T-helper 1 cell treated with Interleukin-12 subunit alpha and Interleukin-12 subunit beta and Interleukin-4 antibody, amounts not matched to agents 30 μg/mL and 1 μg/mL, for 36 hours (primary cell): ENCODE data around the gene ALDH4A1.
A peak's percentile ranks its signal among the peaks of the same experiment; 100 is the strongest.

ENCODE experiments used
- H3K27ac Mint-ChIP-seq: one replicate; pipeline ENCODE4 v1.8.0; 2021; ENCODE audit warnings: mild to moderate bottlenecking, mixed read lengths
- H3K27me3 Mint-ChIP-seq: one replicate; pipeline ENCODE4 v1.8.0; 2021; ENCODE audit warnings: low read depth, mixed read lengths
- H3K36me3 Mint-ChIP-seq: one replicate; pipeline ENCODE4 v1.8.0; 2021; ENCODE audit warnings: low read depth, mixed read lengths
- H3K4me1 Mint-ChIP-seq: one replicate; pipeline ENCODE4 v1.8.0; 2021; ENCODE audit warnings: low read depth, mixed read lengths
- H3K4me3 Mint-ChIP-seq: one replicate; pipeline ENCODE4 v1.8.0; 2021; ENCODE audit warnings: mild to moderate bottlenecking, moderate library complexity, mixed read lengths
- H3K9me3 Mint-ChIP-seq: one replicate; pipeline ENCODE4 v1.8.0; 2021; ENCODE audit warnings: mixed read lengths

Gene ALDH4A1

DNA sequence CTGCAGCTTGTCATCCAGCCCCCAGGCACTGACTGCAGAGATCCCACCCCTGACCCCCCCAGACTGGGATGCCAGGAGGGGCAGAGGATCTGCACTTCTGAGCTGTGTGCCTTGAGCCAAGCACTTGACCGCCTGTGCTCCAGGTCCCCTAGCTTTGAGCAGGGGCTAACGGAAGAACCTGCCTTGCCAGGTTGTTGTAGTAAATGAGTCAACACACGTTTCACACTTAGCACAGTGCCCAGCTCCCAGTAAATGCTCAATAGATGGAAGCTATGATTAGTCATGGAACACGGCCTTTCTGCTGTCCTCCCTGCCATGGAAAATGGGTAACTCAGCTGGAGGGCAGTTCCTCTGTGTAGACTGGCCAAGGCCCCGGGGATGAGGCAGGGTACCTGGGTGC, 30.0 kb upstream of the ALDH4A1 start:
- no peak overlapping the region for H3K27ac Mint-ChIP-seq
- no peaks in the 10 kb centered on the region for H3K27me3 Mint-ChIP-seq
- no peak overlapping the region for H3K4me3 Mint-ChIP-seq
- peaks cover 11% of the 10 kb centered on the region for H3K36me3 Mint-ChIP-seq
- H3K9me3 Mint-ChIP-seq, result no peaks in the 10 kb centered on the region
- peaks cover 42% of the 10 kb centered on the region for H3K4me1 Mint-ChIP-seq

DNA sequence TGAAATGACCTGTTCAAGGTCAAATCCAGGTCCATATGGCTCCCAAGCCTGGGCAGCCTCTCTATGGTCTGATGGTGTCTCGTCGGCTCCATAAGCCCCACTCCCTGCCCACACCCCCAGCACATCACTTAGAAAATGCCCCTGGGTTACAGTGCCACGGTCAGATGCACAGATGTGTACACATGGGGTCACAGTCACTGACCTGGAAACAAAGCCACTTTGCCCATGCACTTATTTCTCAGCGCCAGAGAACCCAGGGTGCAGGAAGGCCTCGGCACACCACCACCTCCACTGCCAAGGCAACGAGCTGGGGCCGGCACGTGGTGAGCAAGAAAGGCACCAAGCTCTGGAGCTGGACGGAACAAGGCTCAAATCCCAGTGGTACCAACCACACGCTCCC, 29.4 kb upstream of the ALDH4A1 start:
- Mint-ChIP-seq H3K27me3 (no peaks in the 10 kb centered on the region), H3K4me1 (peaks cover 44% of the 10 kb centered on the region), H3K27ac (no peak overlapping the region), H3K4me3 (no peak overlapping the region), H3K36me3 (peaks cover 11% of the 10 kb centered on the region), H3K9me3 (no peaks in the 10 kb centered on the region)

DNA sequence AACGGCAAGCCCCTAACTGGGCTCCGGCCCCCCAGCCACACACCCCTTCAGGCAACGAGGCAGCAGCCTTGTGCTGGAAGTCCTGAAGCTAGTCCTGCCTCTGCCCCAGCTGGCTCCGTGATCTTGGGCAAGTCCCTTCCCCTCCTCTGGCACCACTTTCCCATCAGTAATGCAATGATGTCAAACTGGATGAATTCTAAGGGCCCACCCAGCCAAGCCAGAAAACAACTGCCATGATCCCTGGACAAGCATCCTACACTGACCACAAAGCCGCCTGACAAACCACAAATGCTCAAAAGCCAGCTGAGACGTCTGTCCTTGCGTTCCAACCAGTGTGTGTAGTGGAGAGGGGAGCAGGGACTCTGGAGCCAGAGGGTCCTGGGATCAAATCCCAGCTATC, 27.3 kb upstream of the ALDH4A1 start:
- peaks cover 3% of the 10 kb centered on the region for H3K9me3 Mint-ChIP-seq
- H3K4me1 Mint-ChIP-seq, result peaks cover 44% of the 10 kb centered on the region
- H3K27me3 Mint-ChIP-seq, result no peaks in the 10 kb centered on the region
- H3K4me3 Mint-ChIP-seq, result no peak overlapping the region
- H3K27ac Mint-ChIP-seq, result peak overlapping the region; percentile 49
- peaks cover 11% of the 10 kb centered on the region for H3K36me3 Mint-ChIP-seq

DNA sequence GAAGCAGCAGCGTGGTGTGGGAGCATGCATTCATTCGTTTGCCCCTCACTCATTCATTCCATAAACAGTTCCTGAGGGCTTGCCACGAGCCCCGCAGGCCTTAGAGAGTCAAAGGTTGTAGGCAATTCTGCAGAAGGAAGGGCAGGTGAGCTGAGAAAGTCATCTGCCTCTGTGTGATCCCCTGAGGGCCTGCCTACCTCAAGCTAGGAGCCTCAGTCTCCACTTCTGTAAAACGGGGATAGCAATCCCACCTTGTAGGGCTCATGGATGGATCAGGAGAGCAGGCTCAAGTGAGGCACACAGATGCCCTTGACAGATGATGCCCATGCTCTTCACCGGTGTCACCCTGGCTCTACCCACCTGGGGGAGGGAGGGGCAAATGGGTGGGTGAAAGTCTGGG, 26.6 kb upstream of the ALDH4A1 start:
- no peak overlapping the region for H3K4me3 Mint-ChIP-seq
- peaks cover 3% of the 10 kb centered on the region for H3K9me3 Mint-ChIP-seq
- H3K27ac Mint-ChIP-seq, result no peak overlapping the region
- no peaks in the 10 kb centered on the region for H3K27me3 Mint-ChIP-seq
- H3K4me1 Mint-ChIP-seq, result peaks cover 45% of the 10 kb centered on the region
- peaks cover 7% of the 10 kb centered on the region for H3K36me3 Mint-ChIP-seq

DNA sequence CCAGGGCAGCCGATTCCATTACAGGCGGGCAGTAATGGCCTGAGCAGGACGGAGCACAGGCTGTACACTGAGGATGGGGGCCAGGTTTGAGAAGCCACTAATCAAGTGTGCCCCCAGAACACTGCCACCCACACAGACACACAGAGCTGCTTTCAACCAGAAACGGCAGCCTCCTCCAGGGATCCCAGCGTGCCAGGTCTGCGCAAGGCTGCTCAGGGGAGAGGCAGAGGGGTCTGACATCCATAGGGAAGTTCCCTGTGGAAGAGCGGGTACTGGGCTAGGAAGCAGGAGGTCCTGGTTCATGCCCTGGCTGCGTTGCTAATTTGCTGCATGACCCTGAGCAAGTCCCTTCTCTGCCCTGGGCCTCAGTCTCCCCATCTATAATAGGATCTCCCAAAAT, 26.1 kb upstream of the ALDH4A1 start:
- Mint-ChIP-seq H3K9me3 (peaks cover 3% of the 10 kb centered on the region), H3K27me3 (no peaks in the 10 kb centered on the region), H3K4me3 (peak overlapping the region; percentile 65), H3K27ac (peak overlapping the region; percentile 99), H3K4me1 (peaks cover 49% of the 10 kb centered on the region), H3K36me3 (peaks cover 7% of the 10 kb centered on the region)

DNA sequence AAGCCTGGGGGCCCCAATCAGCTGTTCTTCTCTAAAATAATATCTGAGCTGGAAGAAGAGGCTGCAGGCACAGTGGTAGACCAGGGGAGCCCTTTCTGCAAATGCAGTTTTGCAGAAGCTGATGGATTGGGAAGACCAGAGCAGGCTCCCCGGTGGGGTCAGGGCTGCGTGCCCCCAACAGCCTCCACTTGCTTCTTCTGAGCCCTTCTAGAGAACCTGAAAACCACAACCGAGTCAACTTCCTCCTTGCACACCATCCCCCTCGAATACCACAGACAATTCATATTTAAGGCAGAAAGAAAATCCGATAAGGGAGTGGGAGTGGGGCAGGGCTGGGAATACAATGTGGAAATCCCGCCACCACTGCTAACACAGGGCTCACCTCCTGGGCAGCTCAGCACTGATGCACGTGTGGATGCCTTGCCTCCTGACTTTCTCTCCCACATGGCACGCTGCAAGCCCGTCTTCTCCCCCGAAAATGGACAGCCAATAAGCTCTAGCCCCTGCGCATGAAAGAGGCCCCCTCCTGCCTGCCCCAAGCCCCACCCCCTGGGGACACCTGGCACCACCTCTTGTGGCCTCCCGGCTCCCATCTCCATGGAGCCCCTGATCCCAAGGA, 25.4 kb upstream of the ALDH4A1 start:
- peaks cover 3% of the 10 kb centered on the region for H3K9me3 Mint-ChIP-seq
- H3K4me1 Mint-ChIP-seq, result peaks cover 54% of the 10 kb centered on the region
- peak overlapping the region; percentile 65 for H3K4me3 Mint-ChIP-seq
- peaks cover 7% of the 10 kb centered on the region for H3K36me3 Mint-ChIP-seq
- H3K27me3 Mint-ChIP-seq, result no peaks in the 10 kb centered on the region
- peak overlapping the region; percentile 99 for H3K27ac Mint-ChIP-seq

DNA sequence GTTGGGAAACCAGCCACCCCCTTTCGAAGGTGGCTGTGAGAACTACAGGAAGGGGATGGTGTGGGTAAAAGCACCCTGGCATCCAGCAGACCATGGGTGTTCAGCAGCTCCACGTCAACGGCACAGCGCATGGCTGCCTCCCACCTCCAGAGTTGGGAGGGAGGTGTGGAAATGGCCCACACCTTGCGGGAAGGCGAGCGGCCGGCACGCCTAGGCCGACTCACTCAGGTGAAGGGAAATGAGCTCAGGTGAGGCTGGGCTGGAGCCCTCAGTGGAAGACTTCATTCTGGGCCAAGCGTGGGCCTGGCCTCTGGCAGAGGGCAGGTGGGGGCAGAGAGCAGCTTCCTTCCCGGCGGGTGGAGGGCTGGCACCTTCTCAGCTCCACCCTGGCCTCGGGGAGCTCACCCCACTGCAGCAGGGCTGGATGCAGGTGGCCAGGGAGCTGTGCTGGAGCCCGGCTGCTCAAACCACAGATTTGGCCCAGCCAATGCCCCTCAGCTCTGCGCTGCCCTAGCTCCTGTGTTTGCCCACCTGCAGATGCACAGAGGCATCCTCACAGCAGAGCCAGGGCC, 24.8 kb upstream of the ALDH4A1 start:
- H3K4me3 Mint-ChIP-seq, result peak overlapping the region; percentile 65
- H3K36me3 Mint-ChIP-seq, result peaks cover 7% of the 10 kb centered on the region
- no peaks in the 10 kb centered on the region for H3K27me3 Mint-ChIP-seq
- H3K9me3 Mint-ChIP-seq, result peaks cover 3% of the 10 kb centered on the region
- H3K27ac Mint-ChIP-seq, result peak overlapping the region; percentile 99
- H3K4me1 Mint-ChIP-seq, result peaks cover 54% of the 10 kb centered on the region

DNA sequence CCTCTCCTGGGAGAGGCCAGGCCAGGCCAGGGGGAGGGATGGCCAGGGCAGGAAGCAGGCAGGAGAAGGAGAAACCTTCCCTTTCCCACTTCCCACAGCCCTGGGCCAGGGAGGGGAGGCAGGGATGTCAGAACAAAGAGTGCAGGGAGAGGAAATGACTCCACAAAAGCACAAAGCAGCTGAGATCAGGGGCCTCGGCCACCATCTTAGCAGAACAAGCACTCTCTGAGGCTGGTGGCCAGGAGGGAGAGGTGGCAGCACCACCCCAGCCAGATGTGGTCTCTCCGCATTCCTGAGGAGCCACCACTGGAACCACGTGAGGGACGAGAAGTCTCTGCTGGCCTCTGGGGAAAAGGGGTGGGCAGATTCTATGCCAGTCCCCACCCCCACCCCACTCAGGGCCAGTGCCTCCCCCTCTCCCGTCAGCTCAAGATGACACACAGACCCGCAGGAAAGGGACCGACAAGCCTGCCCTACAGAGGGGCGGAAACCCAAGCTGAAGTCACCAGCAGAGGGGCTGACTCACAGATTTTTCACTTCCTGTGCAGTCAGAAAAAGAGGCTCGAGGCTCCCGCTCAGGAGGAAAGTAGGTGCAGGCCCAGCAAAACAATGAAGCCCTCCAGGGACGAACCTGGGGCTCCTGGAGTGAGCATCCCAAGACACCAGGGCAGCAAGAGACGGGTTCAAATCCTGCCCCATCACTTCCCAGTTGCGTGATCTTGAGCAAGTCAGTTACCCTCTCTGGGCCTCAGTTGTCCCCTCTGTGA, 24.1 kb upstream of the ALDH4A1 start:
- peak overlapping the region; percentile 65 for H3K4me3 Mint-ChIP-seq
- peaks cover 54% of the 10 kb centered on the region for H3K4me1 Mint-ChIP-seq
- H3K9me3 Mint-ChIP-seq, result peaks cover 3% of the 10 kb centered on the region
- H3K36me3 Mint-ChIP-seq, result peaks cover 5% of the 10 kb centered on the region
- no peaks in the 10 kb centered on the region for H3K27me3 Mint-ChIP-seq
- H3K27ac Mint-ChIP-seq, result peak overlapping the region; percentile 99

DNA sequence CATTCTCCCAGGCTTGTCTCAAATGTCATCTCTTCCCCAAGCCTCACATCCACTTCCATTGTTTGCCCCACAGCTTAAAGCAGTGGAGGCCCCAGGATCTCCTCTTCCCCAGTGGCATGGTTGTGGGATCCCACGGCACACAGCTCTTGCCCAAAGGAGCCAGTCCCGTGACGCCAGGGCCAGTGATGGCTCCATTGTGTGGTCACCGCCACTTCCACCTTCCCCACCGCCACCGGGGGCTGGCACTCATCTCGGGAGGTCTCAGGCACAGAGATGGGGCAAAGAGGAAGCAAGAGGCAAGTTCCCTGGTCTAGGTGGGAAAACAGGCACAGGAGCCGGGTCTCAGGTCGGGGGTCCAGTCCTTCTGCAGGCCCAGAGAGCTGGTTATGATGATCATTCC, 22.9 kb upstream of the ALDH4A1 start:
- peaks cover 3% of the 10 kb centered on the region for H3K9me3 Mint-ChIP-seq
- peaks cover 54% of the 10 kb centered on the region for H3K4me1 Mint-ChIP-seq
- H3K27me3 Mint-ChIP-seq, result no peaks in the 10 kb centered on the region
- H3K27ac Mint-ChIP-seq, result peak overlapping the region; percentile 87
- H3K36me3 Mint-ChIP-seq, result peaks cover 3% of the 10 kb centered on the region
- peak overlapping the region; percentile 66 for H3K4me3 Mint-ChIP-seq

DNA sequence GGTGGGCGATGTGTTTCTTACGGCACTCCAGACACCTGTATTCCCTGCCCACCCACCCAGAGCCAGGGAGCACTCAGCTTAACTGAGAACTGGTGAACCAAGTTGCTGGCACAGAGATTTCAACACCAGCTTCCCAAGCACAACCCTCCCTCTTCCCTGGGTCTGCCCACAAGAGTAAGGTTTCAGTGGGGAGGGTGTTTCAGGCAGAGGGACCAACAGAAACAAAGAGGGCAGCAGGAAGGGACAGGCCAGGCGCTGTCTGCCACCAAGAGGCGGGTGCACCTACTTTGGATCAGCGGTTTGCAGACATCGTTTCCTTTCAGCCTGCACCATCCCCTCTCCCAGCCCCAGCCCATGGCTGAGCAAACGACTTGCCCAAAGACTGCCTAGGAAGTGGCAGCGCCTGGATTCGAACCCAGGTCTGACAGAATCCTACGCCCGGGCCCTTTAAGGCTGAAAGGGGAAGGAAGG, 21.9 kb upstream of the ALDH4A1 start:
- peaks cover 4% of the 10 kb centered on the region for H3K36me3 Mint-ChIP-seq
- no peaks in the 10 kb centered on the region for H3K27me3 Mint-ChIP-seq
- peaks cover 3% of the 10 kb centered on the region for H3K9me3 Mint-ChIP-seq
- H3K4me3 Mint-ChIP-seq, result no peak overlapping the region
- H3K27ac Mint-ChIP-seq, result peak overlapping the region; percentile 45
- peaks cover 49% of the 10 kb centered on the region for H3K4me1 Mint-ChIP-seq

DNA sequence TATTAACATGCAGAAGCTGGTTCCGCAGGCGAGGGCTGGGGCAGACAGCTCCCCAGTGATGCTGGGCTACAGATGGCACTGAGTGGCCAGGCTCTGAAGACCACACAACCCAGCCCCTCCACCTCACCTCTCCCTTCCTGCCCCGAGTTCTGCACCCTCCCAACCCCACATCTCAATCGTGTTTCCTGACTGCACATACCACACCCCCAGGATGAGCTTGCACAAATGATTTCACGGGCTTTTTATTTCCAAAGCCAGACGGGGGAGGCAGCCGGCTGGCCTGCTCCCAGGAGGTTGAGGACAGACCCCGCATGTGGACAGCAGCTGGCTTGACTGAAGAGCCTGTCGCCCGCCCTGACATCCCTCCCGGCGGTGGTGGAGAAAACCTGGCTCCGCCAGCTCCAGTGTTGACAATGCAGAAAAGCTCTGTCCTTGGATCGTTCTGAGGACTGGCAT, 21.4 kb upstream of the ALDH4A1 start:
- Mint-ChIP-seq H3K27me3 (no peaks in the 10 kb centered on the region), H3K36me3 (peaks cover 4% of the 10 kb centered on the region), H3K27ac (peak overlapping the region; percentile 59), H3K9me3 (peaks cover 3% of the 10 kb centered on the region), H3K4me1 (peaks cover 46% of the 10 kb centered on the region), H3K4me3 (peak overlapping the region; percentile 20)

DNA sequence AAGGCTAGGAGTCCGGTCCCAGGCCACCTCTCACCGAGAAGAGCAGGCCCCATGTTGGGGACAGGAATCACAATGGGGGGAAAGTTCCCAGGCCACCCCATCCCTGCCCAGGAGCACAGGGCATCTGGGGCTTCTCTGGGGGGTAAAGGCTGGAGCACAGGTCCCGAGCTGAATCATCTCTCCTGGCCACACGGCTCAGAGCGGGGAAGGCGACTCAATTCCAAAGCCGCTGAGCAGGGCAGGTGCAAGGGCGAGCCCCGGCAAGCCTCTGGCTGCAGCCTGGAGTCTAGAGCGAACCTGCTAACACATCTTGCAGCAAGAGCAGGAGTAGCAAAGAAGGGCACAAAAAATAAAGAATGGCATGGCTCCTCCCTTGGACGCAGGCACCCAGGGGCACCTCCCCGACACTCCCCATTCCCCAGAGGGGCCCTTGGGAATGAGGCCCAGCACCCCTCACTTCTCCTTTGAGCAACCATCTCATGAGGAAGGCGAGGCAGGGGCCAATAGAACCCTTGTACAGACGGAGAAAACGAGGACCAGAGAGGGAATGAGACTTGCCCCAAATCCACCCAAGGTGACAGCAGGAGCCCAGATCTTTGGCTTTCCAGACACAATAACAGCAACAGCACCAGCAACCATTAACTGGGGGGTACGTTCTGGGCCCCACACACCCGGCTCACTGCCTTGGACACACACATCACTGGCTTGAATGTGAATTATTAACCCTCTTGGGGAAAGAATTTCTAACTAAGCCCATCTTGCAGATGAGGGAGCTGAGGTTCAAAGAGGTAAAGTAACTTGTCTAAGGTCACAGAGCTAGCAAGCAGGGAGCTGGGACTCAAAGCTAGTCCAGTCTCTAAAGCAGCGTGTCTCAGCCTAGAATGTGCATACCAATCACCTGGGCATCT, 20.7 kb upstream of the ALDH4A1 start:
- peak overlapping the region; percentile 59 for H3K27ac Mint-ChIP-seq
- H3K36me3 Mint-ChIP-seq, result peaks cover 6% of the 10 kb centered on the region
- H3K4me3 Mint-ChIP-seq, result no peak overlapping the region
- no peaks in the 10 kb centered on the region for H3K27me3 Mint-ChIP-seq
- peaks cover 3% of the 10 kb centered on the region for H3K9me3 Mint-ChIP-seq
- H3K4me1 Mint-ChIP-seq, result peaks cover 42% of the 10 kb centered on the region

DNA sequence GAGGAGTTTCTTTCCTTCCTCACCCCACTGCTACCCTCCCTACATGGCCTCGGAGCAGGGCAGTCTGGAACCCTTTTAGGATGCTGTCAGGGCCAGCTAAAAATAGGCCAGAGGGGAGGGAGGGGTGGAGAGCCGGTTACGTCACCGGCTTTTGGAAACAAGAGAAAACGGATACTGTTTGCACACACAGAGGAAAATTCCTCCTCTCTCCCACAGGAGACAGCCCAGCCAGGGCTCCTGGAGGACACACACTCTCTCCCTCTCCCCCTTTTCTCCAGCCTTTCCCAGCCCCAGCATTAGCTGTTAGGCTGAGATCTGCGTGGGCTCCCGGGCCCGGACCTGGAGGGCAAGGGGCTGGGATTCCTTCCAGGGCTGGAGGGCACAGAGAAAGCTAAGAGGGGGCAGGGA, 20.0 kb upstream of the ALDH4A1 start:
- H3K36me3 Mint-ChIP-seq, result peaks cover 8% of the 10 kb centered on the region
- no peak overlapping the region for H3K4me3 Mint-ChIP-seq
- no peak overlapping the region for H3K27ac Mint-ChIP-seq
- peaks cover 3% of the 10 kb centered on the region for H3K9me3 Mint-ChIP-seq
- peaks cover 35% of the 10 kb centered on the region for H3K4me1 Mint-ChIP-seq
- no peaks in the 10 kb centered on the region for H3K27me3 Mint-ChIP-seq
